Fibroblast of pulmonary artery (primary cell): ENCODE data around the gene MGLL.

Source experiments
- DNase-seq: peaks from one replicate; pipeline ENCODE4 v3.0.0-alpha.2; 2010; ENCODE audit warnings: low read depth
- H3K4me3 ChIP-seq: replicated peaks from 2 replicates; pipeline ENCODE4 v1.5.1; 2011; ENCODE audit warnings: low read depth, mild to moderate bottlenecking, control low read depth, low read length, moderate library complexity
- TF ChIP-seq, protein P1 (sequence below): IDR thresholded peaks from 2 replicates; pipeline ENCODE4 v1.5.1; 2011; ENCODE audit warnings: mild to moderate bottlenecking, control low read depth, low read length, inconsistent platforms; ENCODE audit errors: missing control alignments

Gene MGLL

DNA sequence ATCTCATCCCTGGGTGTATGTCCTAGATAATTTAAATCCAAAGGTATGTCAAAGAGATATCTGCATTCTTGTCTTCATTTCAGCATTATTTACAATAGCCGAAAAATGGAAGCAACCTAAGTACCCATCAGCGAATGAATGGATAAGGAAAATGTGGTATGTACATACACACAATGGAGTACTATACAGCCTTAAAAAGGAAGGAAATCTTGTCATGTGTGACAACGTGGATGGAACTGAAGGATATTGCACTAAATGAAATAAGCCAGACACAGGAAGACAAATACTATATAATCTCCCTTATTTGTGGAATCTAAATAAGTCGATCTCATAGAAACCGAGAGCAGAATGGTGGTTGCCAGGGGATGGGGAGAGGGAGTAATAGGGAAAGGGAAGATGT, 16.8 kb upstream of the MGLL start:
- no peak overlapping the region for H3K4me3 ChIP-seq
- TF ChIP-seq, protein P1, sequence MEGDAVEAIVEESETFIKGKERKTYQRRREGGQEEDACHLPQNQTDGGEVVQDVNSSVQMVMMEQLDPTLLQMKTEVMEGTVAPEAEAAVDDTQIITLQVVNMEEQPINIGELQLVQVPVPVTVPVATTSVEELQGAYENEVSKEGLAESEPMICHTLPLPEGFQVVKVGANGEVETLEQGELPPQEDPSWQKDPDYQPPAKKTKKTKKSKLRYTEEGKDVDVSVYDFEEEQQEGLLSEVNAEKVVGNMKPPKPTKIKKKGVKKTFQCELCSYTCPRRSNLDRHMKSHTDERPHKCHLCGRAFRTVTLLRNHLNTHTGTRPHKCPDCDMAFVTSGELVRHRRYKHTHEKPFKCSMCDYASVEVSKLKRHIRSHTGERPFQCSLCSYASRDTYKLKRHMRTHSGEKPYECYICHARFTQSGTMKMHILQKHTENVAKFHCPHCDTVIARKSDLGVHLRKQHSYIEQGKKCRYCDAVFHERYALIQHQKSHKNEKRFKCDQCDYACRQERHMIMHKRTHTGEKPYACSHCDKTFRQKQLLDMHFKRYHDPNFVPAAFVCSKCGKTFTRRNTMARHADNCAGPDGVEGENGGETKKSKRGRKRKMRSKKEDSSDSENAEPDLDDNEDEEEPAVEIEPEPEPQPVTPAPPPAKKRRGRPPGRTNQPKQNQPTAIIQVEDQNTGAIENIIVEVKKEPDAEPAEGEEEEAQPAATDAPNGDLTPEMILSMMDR: no peak
- DNase-seq: no peak

DNA sequence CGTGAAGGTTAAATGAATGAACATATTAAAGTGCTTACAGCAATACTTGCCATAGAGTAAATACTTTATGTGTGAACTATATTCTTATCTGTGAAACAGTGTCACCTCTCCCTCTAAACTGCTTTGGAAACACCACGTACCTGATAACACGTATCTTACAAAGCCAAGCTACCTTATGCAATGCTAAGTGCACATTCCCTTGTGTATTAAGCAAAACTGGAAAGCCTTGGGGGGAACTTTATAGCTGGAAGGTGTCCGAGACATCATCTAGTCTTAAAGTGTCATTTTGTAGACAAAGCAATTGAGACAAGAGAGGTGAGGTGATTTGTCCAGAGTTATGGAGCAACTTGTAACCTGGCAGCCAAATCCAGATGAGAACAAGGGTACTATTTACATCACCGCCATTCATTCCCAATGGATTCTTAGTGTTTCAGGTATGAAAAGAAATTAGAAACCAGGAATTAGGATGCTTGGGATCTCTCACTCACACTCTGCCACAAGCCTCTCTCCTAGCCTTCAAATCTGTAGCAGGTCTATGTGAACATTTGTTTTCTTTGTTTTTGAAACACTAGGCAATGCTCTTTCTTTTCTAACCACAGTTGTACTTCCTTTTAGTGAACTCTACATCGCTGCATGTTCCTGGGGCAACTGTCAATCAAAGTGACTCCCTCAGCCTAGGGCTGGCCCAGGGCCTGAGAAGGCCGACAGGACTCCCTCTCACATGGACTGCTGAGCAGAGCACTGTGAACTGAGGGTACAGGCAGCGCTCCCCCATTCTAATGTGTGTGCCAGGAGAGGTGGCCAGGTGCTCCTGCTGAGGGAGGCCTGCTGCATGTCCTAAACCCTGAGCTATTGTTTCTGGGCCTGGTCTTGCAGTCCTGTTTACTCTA, 13.9 kb upstream of the MGLL start:
- DNase-seq: no peak
- TF ChIP-seq, protein P1: no peak
- no peak overlapping the region for H3K4me3 ChIP-seq

DNA sequence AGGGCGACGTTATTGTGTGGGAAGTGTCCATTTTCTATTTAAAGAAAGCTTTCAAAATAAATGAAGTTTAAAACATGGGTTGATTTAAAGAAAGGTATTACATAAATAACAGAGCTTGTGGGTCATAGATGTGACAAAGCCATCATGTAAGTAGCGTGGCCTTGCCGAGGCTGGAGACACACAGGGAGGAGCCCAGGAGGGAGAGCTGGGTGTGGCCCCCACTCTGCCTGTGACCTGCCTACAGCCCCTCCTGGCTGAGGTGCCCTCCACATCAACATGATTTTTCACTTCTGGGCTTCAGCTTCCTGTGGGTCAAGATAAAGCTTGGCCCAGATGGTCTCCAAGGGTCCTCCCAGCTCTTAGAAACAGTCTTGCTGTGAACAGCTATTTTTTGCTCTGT, 12.5 kb upstream of the MGLL start:
- no peak for DNase-seq
- no peak overlapping the region for H3K4me3 ChIP-seq
- TF ChIP-seq, protein P1: no peak

DNA sequence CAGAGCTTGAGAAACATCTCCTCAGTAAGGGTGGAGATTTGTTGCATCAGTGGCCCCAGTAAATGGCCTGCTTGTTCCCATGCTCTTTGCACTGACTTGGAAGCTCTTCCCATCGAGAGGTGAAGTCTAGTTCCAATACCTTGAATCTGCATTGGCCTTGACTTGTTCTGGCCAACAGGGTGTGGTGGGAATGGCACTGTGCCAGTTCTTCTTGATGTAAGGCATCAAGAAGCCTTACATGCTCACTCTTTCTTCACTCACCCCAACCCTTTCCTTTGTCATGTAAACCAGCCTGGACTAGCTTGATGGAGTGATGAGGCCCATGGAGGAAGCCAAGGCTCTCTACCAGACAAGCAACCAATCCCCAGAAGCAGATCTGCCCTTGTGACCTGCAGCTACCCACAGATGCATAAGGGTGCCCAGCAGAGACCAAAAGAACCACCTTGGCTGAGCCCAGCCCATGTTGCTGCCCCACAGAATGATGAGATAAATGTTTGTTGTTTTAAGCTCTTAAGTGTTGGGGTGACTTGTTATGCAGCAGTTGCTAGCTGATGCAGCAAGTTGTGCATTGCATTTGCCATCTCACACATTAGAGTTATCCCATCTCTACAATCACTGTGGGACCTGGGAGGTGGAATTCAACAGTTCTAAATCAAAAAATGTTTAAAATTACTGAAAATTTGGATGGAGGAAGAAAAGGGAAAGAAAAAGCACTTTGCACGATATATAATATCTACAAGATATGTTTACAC, 11.1 kb upstream of the MGLL start:
- H3K4me3 ChIP-seq: no peak overlapping the region
- TF ChIP-seq, protein P1: no peak
- no peak for DNase-seq

DNA sequence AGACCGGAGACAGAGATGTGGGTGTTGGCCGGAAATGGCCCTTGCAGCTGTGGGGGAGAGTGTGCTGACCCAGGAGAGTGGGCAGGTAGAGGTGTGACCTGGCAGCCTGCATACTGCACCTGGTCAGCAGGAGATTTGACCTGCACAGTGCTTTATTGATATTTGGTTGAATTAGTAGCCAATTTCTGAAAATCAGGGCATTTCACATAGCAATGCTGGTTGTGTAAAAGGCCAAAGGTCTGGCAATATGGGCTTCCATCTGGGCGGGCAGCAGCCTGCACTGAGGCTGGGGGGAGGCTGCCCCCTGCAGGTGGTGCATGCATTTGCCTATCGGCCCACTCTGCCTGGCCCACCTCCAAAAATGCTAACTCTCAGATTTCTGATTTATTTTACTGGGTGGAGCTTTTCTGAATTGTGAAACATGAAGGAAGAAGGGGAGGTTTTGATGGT, 9.4 kb upstream of the MGLL start:
- H3K4me3 ChIP-seq: no peak overlapping the region
- DNase-seq: peak; percentile 49
- TF ChIP-seq, protein P1: peak; percentile 47

DNA sequence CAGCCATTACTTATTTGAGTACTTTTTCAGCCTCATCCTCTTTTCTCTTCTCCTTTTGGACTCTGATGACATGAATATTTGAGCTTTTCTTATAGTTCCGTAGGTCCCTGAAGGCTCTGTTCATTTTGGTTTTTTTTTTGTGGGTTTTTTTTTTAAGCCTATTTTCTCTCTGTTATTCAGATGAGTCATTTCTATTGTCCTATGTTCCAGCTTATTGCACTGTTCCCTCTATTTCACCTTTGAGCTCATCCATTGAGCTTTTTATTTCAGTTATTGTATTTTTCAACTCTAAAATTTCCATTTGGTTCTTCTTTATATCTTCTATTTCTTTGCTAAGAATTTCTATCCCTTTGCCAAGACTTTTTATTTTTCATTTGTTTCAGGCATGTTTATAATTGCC, 7.2 kb upstream of the MGLL start:
- no peak for DNase-seq
- TF ChIP-seq, protein P1: no peak
- H3K4me3 ChIP-seq: no peak overlapping the region
